IPS-18c (cell line): ENCODE data around the gene FGFR2.

Experiments used
- H3K4me3 ChIP-seq: 2 replicates; pipeline ENCODE4 v1.7.0; 2013; ENCODE audit warnings: low read depth, mild to moderate bottlenecking, low read length, moderate library complexity; ENCODE audit not compliant: insufficient read depth
- H3K9me3 ChIP-seq: one replicate; pipeline ENCODE4 v1.6.1; 2013; ENCODE audit warnings: mild to moderate bottlenecking, low read length, moderate library complexity; ENCODE audit not compliant: control insufficient read depth, insufficient read depth

Gene FGFR2

DNA sequence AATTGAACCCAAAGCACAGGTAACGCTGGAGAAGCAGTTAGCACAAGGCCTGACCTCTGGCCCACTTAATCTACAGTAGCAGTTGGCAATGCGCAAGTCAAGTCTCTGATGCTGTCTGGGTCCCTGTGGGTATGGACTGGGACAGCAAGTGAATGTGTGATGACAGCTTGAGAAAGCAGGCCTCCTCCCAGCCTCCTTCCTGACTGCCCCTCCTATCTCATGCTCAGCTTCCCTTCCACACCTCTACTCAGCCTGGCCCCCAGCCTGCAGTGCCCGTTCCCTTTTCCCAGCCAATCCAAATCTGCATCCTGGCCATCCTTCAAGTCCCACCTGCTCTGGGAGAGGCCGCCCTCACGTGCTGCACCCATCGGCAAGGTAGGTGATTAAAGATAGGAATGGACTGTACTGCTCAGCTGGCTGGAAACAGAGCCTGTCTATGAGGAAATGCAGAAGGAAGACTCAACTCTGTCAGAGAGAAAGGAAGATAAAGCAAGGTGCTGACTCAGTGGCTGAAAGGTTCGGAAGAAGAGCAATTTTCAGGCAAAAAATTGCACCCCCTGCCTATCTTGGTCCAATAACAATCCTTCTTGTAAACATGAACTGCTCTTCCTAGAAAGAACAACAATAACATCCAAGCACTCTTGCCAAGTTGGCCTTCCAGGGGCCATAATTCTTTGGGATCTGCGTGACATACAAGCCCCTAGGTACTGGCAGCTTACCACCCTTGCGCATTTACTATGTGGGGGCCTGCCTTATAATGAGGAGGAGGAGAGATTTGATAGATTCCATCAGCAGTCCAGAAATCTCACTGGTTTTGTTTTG lies 16.6 kb upstream of the FGFR2 start:
- no peak overlapping the region for H3K4me3 ChIP-seq
- no peaks in the 10 kb centered on the region for H3K9me3 ChIP-seq

GRCh38 chr10:121613456-121613855 lies 15.2 kb upstream of the FGFR2 start:
- no peak overlapping the region for H3K4me3 ChIP-seq
- no peaks in the 10 kb centered on the region for H3K9me3 ChIP-seq

DNA sequence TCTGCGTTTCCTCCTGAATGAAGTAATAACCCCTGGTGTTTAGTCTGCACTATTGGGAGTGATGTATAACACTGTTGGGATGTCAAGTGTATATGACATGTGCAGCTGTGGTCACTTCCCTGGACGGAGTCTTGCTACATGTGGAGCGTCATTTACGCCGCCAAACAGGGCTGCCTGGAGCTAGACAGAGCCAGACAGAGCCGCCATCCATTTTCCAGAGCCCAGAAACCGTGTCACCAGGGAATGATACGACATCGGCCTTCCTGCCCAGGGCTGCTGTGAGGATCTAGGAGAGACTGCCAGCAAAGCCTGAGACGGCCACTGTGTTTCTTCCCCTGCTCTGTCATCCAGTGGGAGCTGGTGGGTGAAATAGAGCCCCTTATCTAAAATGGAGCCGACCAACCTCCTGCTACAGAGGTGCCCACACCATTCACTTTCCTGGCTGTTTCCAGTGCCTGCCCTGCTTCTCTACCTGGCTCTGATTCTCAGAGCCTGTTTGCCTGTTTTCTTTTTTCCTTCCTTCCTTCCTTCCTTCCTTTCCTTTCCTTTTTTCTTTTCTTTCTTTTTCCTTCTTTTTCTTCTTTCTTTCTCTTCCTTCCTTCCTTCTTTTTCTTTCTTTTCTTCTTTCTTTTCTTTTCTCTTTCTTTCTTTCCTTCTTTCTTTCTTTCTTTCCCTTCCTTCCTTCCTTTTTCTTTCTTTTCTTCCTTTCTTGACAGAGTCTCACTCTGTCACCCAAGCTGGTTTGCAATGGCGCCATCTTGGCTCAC lies 13.3 kb upstream of the FGFR2 start:
- H3K9me3 ChIP-seq, result no peaks in the 10 kb centered on the region

DNA sequence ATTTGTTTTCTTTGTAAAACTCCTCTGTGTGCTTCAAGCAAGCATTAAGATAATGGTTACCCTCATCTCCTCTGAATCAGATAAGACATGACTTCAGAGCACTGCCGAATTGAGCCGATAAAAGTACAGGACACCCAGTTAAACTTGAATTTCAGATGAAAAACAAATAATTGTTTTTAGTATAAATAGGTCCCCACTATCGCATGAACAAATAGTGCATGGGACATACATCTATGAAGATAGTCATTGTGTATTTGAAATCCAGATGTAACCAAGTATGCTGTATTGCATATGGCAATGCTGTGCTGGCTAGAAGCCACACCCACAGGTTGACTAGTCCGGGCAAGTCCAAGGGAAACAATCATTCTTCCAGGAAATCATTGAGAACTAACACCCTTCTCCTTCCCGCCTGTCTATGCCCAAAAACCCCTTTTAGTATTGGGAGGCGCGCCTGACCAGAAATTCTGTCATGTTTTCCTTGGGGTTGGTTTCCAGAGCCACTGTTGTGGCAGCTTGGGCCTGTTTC lies 12.6 kb upstream of the FGFR2 start:
- no peaks in the 10 kb centered on the region for H3K9me3 ChIP-seq

More for the DNA sequence above, 13.3 kb upstream of the FGFR2 start:
- H3K4me3 ChIP-seq, result no peak overlapping the region

GRCh38 chr10:121609426-121610380 lies 11.5 kb upstream of the FGFR2 start:
- no peaks in the 10 kb centered on the region for H3K9me3 ChIP-seq
- H3K4me3 ChIP-seq, result no peak overlapping the region

More for the DNA sequence above, 12.6 kb upstream of the FGFR2 start:
- H3K4me3 ChIP-seq, result no peak overlapping the region

DNA sequence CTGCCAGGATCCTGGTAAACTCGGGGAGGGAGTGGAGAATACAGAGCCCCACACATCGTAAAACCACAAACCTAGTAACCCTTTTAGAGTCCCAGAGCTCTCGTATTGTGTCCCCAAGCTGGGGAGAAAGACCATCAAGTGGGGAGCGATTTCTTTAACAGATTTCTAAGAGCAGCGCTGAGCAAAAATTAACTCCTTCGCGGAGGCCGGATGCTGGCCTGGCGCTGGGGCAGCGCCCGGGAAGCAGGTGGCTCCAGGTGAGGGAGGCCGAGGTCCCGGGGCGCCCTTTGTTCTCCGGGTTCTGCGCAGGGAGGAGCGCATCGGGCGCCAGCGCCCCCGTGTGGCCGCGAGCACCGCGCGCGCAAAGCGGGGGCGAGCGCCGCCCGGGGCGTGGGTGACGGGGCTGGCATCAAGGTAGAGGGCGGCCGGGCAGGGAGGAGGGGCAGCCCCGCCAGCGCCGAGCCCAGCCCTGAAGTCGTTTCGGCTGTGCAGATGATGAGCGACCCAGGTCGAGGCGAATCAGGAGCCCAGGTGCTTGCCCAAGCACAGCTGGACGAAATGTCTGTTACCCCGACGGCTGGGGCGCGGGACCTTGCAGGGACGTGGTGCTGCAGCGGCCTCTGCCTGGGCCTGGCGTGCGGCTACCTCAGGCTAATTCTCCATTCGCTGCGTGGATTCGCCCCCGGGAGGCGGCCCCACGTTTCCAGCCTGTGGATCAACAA lies 10.4 kb upstream of the FGFR2 start:
- no peaks in the 10 kb centered on the region for H3K9me3 ChIP-seq
- H3K4me3 ChIP-seq, result peak overlapping the region; percentile 28

GRCh38 chr10:121607310-121608055 lies 9.2 kb upstream of the FGFR2 start:
- no peak overlapping the region for H3K4me3 ChIP-seq
- no peaks in the 10 kb centered on the region for H3K9me3 ChIP-seq

- H3K9me3 ChIP-seq, result no peaks in the 10 kb centered on the region
- no peak overlapping the region for H3K4me3 ChIP-seq
Measured at GRCh38 chr10:121605708-121606107, 7.5 kb upstream of the FGFR2 start.

DNA sequence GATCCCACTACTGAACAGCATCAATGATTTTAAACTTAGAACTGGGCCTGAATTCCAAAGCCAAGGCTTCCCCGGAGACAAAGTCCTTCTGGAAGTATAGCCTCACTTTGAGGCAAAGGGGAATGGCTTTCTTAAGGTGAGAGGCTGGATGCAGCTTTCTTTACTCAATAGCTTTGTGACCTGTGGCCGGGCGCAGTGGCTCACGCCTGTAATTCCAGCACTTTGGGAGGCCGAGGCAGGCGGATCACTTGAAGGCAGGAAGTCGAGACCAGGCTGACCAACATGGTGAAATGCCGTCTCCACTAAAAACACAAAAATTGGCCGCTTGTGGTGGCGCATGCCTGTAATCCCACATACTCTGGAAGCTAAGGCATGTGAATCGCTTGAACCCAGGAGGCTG lies 3.2 kb upstream of the FGFR2 start:
- Histone ChIP-seq H3K4me3 (no peak overlapping the region), H3K9me3 (no peaks in the 10 kb centered on the region)

GRCh38 chr10:121600611-121601010 lies 2.4 kb upstream of the FGFR2 start:
- Histone ChIP-seq H3K9me3 (no peaks in the 10 kb centered on the region), H3K4me3 (no peak overlapping the region)

DNA sequence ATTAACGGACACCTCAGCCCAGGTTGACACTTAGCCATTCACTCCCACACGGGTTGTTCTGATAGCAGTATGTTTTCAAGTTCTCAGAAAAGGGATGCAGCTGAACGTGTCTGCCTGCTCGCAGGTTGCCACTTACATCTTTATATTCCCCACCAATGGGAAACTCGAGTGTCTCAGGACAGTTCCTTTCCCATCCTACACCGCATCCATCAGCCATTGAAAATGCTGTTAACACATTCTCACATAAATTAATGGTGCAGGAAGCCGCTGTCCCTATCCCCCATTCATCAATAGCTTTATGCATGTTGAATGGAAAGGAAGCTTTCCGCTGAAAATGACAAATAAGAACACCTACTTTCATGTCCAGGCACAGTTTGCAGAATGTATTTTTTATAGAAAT lies 1.7 kb upstream of the FGFR2 start:
- Histone ChIP-seq H3K4me3 (no peak overlapping the region), H3K9me3 (no peaks in the 10 kb centered on the region)

DNA sequence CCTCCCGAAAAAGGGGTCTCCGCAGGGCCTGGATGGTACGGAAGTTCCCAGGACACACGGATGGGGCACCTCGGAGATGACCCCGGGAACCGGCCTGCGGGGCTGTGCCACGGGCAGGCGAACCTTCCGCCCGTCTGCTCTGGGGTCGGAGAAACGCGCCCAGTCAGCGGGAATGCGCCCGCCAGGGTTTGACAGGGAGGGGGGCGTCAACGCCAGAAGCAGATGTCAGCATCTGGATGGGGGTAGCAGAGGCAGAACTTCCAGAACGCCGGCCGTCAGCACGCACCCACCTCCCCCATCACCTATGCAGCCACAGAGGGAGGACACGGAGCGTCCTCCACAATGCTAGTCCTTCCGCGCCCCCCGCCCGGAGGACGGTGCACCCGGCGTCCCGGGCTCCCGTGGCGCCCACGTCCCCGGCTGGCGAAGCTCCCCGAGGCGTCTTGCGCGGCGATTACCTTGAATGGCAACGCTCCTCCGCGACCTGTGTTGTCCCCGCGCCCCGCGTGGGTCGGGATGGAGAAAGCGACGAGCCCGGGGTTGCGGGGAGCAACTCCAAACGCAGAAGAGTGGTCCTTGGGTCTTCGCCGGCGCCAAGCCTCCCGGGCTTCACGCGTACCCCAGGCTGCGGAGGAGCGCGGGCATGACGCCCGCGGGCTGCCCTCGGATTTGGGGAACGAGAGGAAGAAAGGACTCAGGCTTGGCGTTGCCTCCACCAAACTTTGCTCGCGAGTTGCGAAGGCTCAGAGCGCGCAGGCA lies 561 bp downstream of the FGFR2 start:
- peak overlapping the region; percentile 94 for H3K4me3 ChIP-seq
- no peaks in the 10 kb centered on the region for H3K9me3 ChIP-seq

GRCh38 chr10:121596689-121597503 lies 1.3 kb downstream of the FGFR2 start:
- peak overlapping the region; percentile 94 for H3K4me3 ChIP-seq
- no peaks in the 10 kb centered on the region for H3K9me3 ChIP-seq

GRCh38 chr10:121595806-121596688 lies 2.2 kb downstream of the FGFR2 start:
- no peaks in the 10 kb centered on the region for H3K9me3 ChIP-seq

More at GRCh38 chr10:121595806-121596688, 2.2 kb downstream of the FGFR2 start:
- H3K4me3 ChIP-seq, result peak overlapping the region; percentile 94
